ENCODE measurements around the gene KRT25.

KRT25 gene

DNA sequence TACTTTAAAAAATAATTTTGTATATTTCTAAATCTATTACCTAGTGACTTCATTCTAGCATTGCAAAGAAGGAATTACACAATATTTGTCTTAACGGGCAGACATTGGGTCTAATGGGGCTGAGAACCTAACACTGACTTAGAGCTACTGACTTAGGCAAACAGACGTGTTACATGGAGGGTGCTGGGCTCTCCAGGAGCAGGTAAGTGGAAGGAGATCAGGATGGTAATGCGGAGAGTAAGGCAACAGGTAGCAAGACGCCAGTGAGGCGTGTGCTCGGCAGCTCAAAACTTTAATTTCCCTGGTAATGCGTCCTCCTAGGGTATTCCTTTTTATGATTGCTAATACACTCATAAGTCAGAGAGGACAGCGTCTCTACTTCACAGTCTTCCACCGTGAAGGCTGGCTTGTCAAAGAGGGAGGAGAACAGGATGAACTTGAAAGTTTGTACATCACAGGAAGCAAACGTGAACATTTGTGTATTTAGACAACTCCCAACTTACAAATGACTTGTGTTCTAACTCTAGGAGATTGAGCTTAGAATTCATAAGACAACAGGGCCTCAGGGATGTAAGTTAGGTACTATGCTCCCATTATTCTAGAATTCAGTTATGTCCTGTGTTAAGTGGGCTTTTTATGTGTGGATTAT lies 40.0 kb upstream of the KRT25 start:
- DNase-seq (ENCODE audit: low spot score), result no peak
- no peak for TF ChIP-seq CTCF (IDR thresholded peaks at IDR 0.05)

GRCh38 chr17:40794466-40794865 lies 39.3 kb upstream of the KRT25 start:
- TF ChIP-seq CTCF (IDR thresholded peaks at IDR 0.05), result no peak
- no peak for DNase-seq (ENCODE audit: low spot score)
- no peak overlapping the region for H3K27ac ChIP-seq
- no peak overlapping the region for H3K4me3 ChIP-seq

More for the DNA sequence above, 40.0 kb upstream of the KRT25 start:
- Histone ChIP-seq H3K4me3 (no peak overlapping the region), H3K27ac (no peak overlapping the region)

GRCh38 chr17:40793832-40794231 lies 38.7 kb upstream of the KRT25 start:
- H3K27ac ChIP-seq, result no peak overlapping the region
- no peak overlapping the region for H3K4me3 ChIP-seq
- no peak for DNase-seq (ENCODE audit: low spot score)
- TF ChIP-seq CTCF (IDR thresholded peaks at IDR 0.05), result no peak

- Histone ChIP-seq H3K27ac (no peak overlapping the region), H3K4me3 (no peak overlapping the region)
- DNase-seq (ENCODE audit: low spot score), result no peak
- TF ChIP-seq CTCF (IDR thresholded peaks at IDR 0.05), result no peak
These were observed 36.8 kb upstream of the KRT25 start for GRCh38 chr17:40791787-40792436.

DNA sequence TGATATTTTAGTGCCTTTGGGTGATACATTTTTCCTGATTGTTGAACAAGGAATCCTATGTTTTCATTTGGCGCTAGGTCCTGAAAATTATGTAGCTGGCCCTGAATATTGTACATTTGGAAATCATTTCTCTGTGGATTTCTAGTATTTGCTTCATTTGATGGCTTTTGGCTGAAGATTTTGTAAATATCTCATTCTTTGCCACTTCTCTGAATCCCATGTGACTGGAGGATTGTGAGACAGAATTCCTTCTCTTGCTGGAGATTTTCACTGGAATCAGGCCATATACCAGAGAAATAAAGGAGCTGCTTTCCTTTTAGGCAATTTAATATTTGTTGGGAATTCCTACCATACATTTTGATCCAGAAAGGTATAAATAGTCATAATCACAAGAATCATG lies 36.0 kb upstream of the KRT25 start:
- no peak for TF ChIP-seq CTCF (IDR thresholded peaks at IDR 0.05)
- no peak overlapping the region for H3K4me3 ChIP-seq
- DNase-seq (ENCODE audit: low spot score), result no peak
- H3K27ac ChIP-seq, result no peak overlapping the region

DNA sequence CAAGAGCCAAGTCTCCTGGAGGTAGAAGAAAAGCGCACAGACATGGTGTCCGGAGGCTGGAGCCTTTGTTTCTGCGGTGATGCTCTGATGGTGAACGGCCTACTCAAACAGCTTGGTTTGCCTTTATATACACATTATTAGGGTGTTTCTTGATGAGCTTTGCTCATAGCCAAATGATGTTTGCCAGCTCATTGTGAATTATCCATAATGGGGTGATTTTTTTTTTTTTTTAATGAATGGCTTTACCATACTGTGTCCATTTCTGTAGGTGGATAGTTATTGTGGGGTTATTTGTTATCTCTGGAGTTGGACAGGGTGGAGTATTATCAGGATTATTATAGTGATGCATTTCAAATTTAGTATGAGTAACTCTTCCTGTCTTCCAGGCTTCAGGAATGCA lies 27.3 kb upstream of the KRT25 start, which contains the start of gene KRT27:
KRT27 (minus strand) TSS at position 101 of the 400 bp plus-strand sequence; CDS start at position 44, 57 bp downstream.
- H3K27ac ChIP-seq, result no peak within 1 kb of the TSS
- DNase-seq (ENCODE audit: low spot score), result no peak
- TF ChIP-seq CTCF (IDR thresholded peaks at IDR 0.05), result no peak
- no peak within 1 kb of the TSS for H3K4me3 ChIP-seq

All from coronary artery (tissue), 2 donors.